SW 1271 (cell line): ENCODE measurements around the gene TCEAL4.
A peak's percentile ranks its signal among the peaks of the same experiment; 100 is the strongest.

Source experiments
- DNase-seq, 2 experiments: peaks; one replicate each; lab custom pipeline; 2025; lab: John Stamatoyannopoulos, UW

TCEAL4 gene

GRCh38 chrX:103585411-103586313 is at the start of gene TCEAL4:
TSS of gene TCEAL4 (plus strand) at chrX:103585515. CDS start at chrX:103586676, 1,161 bp downstream.
- peak in 1 of 2 experiments; percentile 23 for DNase-seq

GRCh38 chrX:103536071-103536470 is 49.2 kb upstream of the TCEAL4 start:
- no peak for DNase-seq

- DNase-seq = no peak
Observed at GRCh38 chrX:103536732-103537131, 48.6 kb upstream of the TCEAL4 start.

- DNase-seq = no peak
Observed at GRCh38 chrX:103537871-103538387, 47.4 kb upstream of the TCEAL4 start.

GRCh38 chrX:103538728-103539127 is 46.6 kb upstream of the TCEAL4 start:
- DNase-seq = no peak

- no peak for DNase-seq
Observed at GRCh38 chrX:103539695-103540094, 45.6 kb upstream of the TCEAL4 start.

GRCh38 chrX:103540145-103540544 is 45.2 kb upstream of the TCEAL4 start:
- no peak for DNase-seq

- DNase-seq = no peak
Observed at GRCh38 chrX:103549916-103550315, 35.4 kb upstream of the TCEAL4 start.

- DNase-seq = no peak
Observed at GRCh38 chrX:103550415-103551051, 34.8 kb upstream of the TCEAL4 start.

GRCh38 chrX:103552236-103552635 is 33.1 kb upstream of the TCEAL4 start:
- no peak for DNase-seq

- DNase-seq = no peak
Observed at GRCh38 chrX:103554687-103555424, 30.5 kb upstream of the TCEAL4 start.

- DNase-seq = no peak
Observed at GRCh38 chrX:103556963-103557612, 28.2 kb upstream of the TCEAL4 start.

GRCh38 chrX:103560256-103560655 is 25.1 kb upstream of the TCEAL4 start:
- no peak for DNase-seq

- DNase-seq = peak in 1 of 2 experiments; percentile 5
Observed at GRCh38 chrX:103562801-103563200, 22.5 kb upstream of the TCEAL4 start.

- DNase-seq = no peak
Observed at GRCh38 chrX:103565197-103565596, 20.1 kb upstream of the TCEAL4 start.

- no peak for DNase-seq
Observed at GRCh38 chrX:103565752-103566151, 19.6 kb upstream of the TCEAL4 start.

- DNase-seq = no peak
Observed at GRCh38 chrX:103571121-103571520, 14.2 kb upstream of the TCEAL4 start.

GRCh38 chrX:103571726-103572125 is 13.6 kb upstream of the TCEAL4 start:
- DNase-seq = no peak

- DNase-seq = no peak
Observed at GRCh38 chrX:103573202-103573601, 12.1 kb upstream of the TCEAL4 start.

GRCh38 chrX:103584596-103584995 is 719 bp upstream of the TCEAL4 start:
- no peak for DNase-seq

- no peak for DNase-seq
Observed at GRCh38 chrX:103586314-103586646, 965 bp downstream of the TCEAL4 start.

- DNase-seq = no peak
Observed at GRCh38 chrX:103586659-103587058, 1.3 kb downstream of the TCEAL4 start.
